Measurements from ENCODE around the gene PLCB1. TPM values are rescaled to one million over a fixed set of nuclear protein-coding genes. Genes with fewer than 3 reads are reported as not detected.

The PLCB1 gene
- total RNA-seq, 1 donor from 2014 or later, result 10.7 TPM

- H3K36me3 Mint-ChIP-seq (ENCODE audit: low read depth, unreplicated experiment), result no peaks in the 10 kb centered on the region
- no peaks in the 10 kb centered on the region for H4K20me1 ChIP-seq (ENCODE audit: insufficient read depth, low read length)
- no peak overlapping the region for H3K27ac ChIP-seq (ENCODE audit: low read depth, low read length)
- no peak for TF ChIP-seq EZH2 (IDR thresholded peaks at IDR 0.05; ENCODE audit: insufficient read depth, low read length)
- TF ChIP-seq, protein P1, sequence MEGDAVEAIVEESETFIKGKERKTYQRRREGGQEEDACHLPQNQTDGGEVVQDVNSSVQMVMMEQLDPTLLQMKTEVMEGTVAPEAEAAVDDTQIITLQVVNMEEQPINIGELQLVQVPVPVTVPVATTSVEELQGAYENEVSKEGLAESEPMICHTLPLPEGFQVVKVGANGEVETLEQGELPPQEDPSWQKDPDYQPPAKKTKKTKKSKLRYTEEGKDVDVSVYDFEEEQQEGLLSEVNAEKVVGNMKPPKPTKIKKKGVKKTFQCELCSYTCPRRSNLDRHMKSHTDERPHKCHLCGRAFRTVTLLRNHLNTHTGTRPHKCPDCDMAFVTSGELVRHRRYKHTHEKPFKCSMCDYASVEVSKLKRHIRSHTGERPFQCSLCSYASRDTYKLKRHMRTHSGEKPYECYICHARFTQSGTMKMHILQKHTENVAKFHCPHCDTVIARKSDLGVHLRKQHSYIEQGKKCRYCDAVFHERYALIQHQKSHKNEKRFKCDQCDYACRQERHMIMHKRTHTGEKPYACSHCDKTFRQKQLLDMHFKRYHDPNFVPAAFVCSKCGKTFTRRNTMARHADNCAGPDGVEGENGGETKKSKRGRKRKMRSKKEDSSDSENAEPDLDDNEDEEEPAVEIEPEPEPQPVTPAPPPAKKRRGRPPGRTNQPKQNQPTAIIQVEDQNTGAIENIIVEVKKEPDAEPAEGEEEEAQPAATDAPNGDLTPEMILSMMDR (IDR thresholded peaks at IDR 0.05; ENCODE audit: insufficient read depth, low read depth, low read length), result no peak
- no peaks in the 10 kb centered on the region for H3K27me3 ChIP-seq (ENCODE audit: insufficient read depth, low read length)
- H3K4me3 Mint-ChIP-seq (ENCODE audit: unreplicated experiment), result no peak overlapping the region
- no peak overlapping the region for H2AFZ ChIP-seq (ENCODE audit: low read depth, low read length)
- no peak overlapping the region for H3K4me2 ChIP-seq (ENCODE audit: low read length)
- H3K9me3 ChIP-seq (ENCODE audit: insufficient read depth, low read depth, low read length), result no peaks in the 10 kb centered on the region
- no peaks in the 10 kb centered on the region for H3K79me2 ChIP-seq (ENCODE audit: insufficient read depth, low read length)
- no peaks in the 10 kb centered on the region for H3K27me3 Mint-ChIP-seq (ENCODE audit: low read depth, unreplicated experiment)
- no peak overlapping the region for H3K27ac Mint-ChIP-seq (ENCODE audit: unreplicated experiment)
- no peaks in the 10 kb centered on the region for H3K36me3 ChIP-seq (ENCODE audit: insufficient read depth, low read length)
- no peak overlapping the region for H3K9ac ChIP-seq (ENCODE audit: low read length)
- H3K9me3 Mint-ChIP-seq (ENCODE audit: unreplicated experiment), result no peaks in the 10 kb centered on the region
- H3K4me1 Mint-ChIP-seq (ENCODE audit: low read depth, unreplicated experiment), result peaks cover 3% of the 10 kb centered on the region
- no peaks in the 10 kb centered on the region for H3K4me1 ChIP-seq (ENCODE audit: insufficient read depth, low read length)
- H3K4me3 ChIP-seq (ENCODE audit: insufficient read depth, low read depth, low read length), result no peak overlapping the region
- FAIRE-seq, result no peak
- DNase-seq (ENCODE audit: low read depth), result no peak
These were observed 469.5 kb downstream of the PLCB1 start for GRCh38 chr20:8601542-8601912.

DNA sequence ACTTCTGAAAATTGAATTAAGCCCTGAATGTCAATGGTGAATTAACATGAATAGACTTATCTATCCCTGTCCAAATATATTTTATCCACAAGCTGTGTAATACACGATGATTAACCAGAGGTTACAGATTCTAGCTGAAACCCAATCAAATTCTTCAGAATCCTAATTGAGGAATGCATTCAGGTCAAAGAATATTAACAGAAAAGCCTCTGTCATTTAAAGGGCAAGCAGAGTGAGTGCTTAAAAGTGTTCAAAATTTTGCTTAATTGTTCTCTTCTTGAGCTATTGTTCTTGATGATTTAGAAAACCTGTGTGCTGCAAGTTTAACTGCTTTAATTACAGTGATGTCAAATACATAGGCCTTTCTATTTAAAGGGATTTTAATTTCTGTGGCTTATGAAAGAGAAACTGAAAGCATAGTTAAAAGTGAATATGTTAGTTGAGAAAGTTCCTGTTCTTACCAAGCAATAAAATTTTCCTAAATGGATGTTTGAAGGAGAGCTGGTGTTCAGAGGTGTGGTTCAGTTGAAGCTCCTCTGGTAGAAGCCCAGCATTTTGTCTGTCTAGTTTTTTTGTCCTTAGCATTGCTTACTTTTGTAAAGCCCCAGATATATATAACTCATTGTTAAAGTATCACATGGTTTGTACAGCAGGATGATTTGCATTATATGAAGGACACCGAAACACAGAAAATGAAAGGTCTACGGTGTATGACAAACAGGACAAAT lies 470.5 kb downstream of the PLCB1 start:
- Histone ChIP-seq H3K4me2 (ENCODE audit: low read length) (no peak overlapping the region), H3K4me3 (ENCODE audit: insufficient read depth, low read depth, low read length) (no peak overlapping the region), H3K9me3 (ENCODE audit: insufficient read depth, low read depth, low read length) (no peaks in the 10 kb centered on the region), H2AFZ (ENCODE audit: low read depth, low read length) (no peak overlapping the region), H4K20me1 (ENCODE audit: insufficient read depth, low read length) (no peaks in the 10 kb centered on the region), H3K27ac (ENCODE audit: low read depth, low read length) (no peak overlapping the region), H3K4me1 (ENCODE audit: insufficient read depth, low read length) (no peaks in the 10 kb centered on the region), H3K79me2 (ENCODE audit: insufficient read depth, low read length) (no peaks in the 10 kb centered on the region), H3K9ac (ENCODE audit: low read length) (no peak overlapping the region), H3K27me3 (ENCODE audit: insufficient read depth, low read length) (no peaks in the 10 kb centered on the region), H3K36me3 (ENCODE audit: insufficient read depth, low read length) (no peaks in the 10 kb centered on the region)
- Mint-ChIP-seq H3K4me3 (ENCODE audit: unreplicated experiment) (no peak overlapping the region), H3K4me1 (ENCODE audit: low read depth, unreplicated experiment) (peaks cover 3% of the 10 kb centered on the region), H3K27me3 (ENCODE audit: low read depth, unreplicated experiment) (no peaks in the 10 kb centered on the region), H3K27ac (ENCODE audit: unreplicated experiment) (no peak overlapping the region), H3K9me3 (ENCODE audit: unreplicated experiment) (no peaks in the 10 kb centered on the region), H3K36me3 (ENCODE audit: low read depth, unreplicated experiment) (no peaks in the 10 kb centered on the region)
- FAIRE-seq (no peak), DNase-seq (ENCODE audit: low read depth) (no peak)
- TF ChIP-seq, protein P1 (IDR thresholded peaks at IDR 0.05; ENCODE audit: insufficient read depth, low read depth, low read length), result no peak
- no peak for TF ChIP-seq EZH2 (IDR thresholded peaks at IDR 0.05; ENCODE audit: insufficient read depth, low read length)

DNA sequence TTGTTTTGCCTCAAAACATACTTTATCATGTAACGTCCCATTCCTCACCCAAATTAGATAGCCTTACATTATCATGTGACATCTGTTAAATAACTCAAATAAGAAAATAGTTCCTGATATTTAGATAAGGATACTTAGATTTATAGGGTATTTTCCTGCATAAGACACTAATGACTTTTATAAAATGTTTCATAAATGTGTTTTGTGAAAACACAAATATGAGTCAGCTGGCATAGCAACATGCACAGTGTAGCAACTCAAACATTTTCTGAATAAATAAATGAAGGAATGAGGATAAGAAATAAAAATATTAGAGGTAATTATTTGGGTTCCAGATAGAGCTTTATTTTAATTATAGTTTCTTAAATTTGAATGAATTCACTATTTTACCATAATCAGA lies 476.4 kb downstream of the PLCB1 start:
- no peak overlapping the region for H3K4me3 ChIP-seq (ENCODE audit: insufficient read depth, low read depth, low read length)
- no peaks in the 10 kb centered on the region for H3K27me3 ChIP-seq (ENCODE audit: insufficient read depth, low read length)
- Mint-ChIP-seq H3K4me1 (ENCODE audit: low read depth, unreplicated experiment) (no peaks in the 10 kb centered on the region), H3K36me3 (ENCODE audit: low read depth, unreplicated experiment) (no peaks in the 10 kb centered on the region), H3K27me3 (ENCODE audit: low read depth, unreplicated experiment) (no peaks in the 10 kb centered on the region), H3K27ac (ENCODE audit: unreplicated experiment) (no peak overlapping the region), H3K9me3 (ENCODE audit: unreplicated experiment) (no peaks in the 10 kb centered on the region), H3K4me3 (ENCODE audit: unreplicated experiment) (no peak overlapping the region)
- H3K9me3 ChIP-seq (ENCODE audit: insufficient read depth, low read depth, low read length), result no peaks in the 10 kb centered on the region
- no peak overlapping the region for H2AFZ ChIP-seq (ENCODE audit: low read depth, low read length)
- H3K36me3 ChIP-seq (ENCODE audit: insufficient read depth, low read length), result no peaks in the 10 kb centered on the region
- TF ChIP-seq, protein P1 (IDR thresholded peaks at IDR 0.05; ENCODE audit: insufficient read depth, low read depth, low read length), result no peak
- no peak for TF ChIP-seq EZH2 (IDR thresholded peaks at IDR 0.05; ENCODE audit: insufficient read depth, low read length)
- no peak overlapping the region for H3K9ac ChIP-seq (ENCODE audit: low read length)
- H3K4me1 ChIP-seq (ENCODE audit: insufficient read depth, low read length), result no peaks in the 10 kb centered on the region
- no peaks in the 10 kb centered on the region for H3K79me2 ChIP-seq (ENCODE audit: insufficient read depth, low read length)
- no peak overlapping the region for H3K4me2 ChIP-seq (ENCODE audit: low read length)
- H3K27ac ChIP-seq (ENCODE audit: low read depth, low read length), result no peak overlapping the region
- H4K20me1 ChIP-seq (ENCODE audit: insufficient read depth, low read length), result no peaks in the 10 kb centered on the region
- DNase-seq (ENCODE audit: low read depth) (no peak), FAIRE-seq (no peak)

Data from astrocyte (in vitro differentiated cells and primary cell).